DND-41 (cell line): ENCODE measurements around the gene CFAP299.
"Not testable (repeated sequence)": the region's sequence is repeated elsewhere in the genome, so short reads cannot be mapped to it uniquely, and the experiment has no call there.

Experiments
- ATAC-seq: fragments of 200-7000 bp; cut with Tn5 transposase; 3 replicates; pipeline ENCODE4 v1.9.1; 2021; ENCODE audit warnings: low read depth; ENCODE audit not compliant: insufficient read depth
- DNase-seq: peaks from one replicate; pipeline ENCODE4 v3.0.0-alpha.2; 2020
- H2AFZ ChIP-seq: 2 replicates; pipeline ENCODE4 v1.6.0; 2012; ENCODE audit warnings: low read depth, low read length
- H3K27ac ChIP-seq: 2 replicates; pipeline ENCODE4 v1.5.1; 2012; ENCODE audit warnings: low read length, inconsistent platforms
- H3K27me3 ChIP-seq: fragments of 200-600 bp; sonication (generic); 2 replicates; pipeline ENCODE4 v1.6.0; 2012; ENCODE audit warnings: low read length, mild to moderate bottlenecking, inconsistent platforms; ENCODE audit not compliant: insufficient read depth, poor library complexity
- H3K36me3 ChIP-seq: 2 replicates; pipeline ENCODE4 v1.5.1; 2012; ENCODE audit warnings: low read length, inconsistent platforms; ENCODE audit not compliant: insufficient read depth
- H3K4me1 ChIP-seq: 2 replicates; pipeline ENCODE4 v1.5.1; 2012; ENCODE audit warnings: mild to moderate bottlenecking, low read length; ENCODE audit not compliant: insufficient read depth
- H3K4me2 ChIP-seq: 2 replicates; pipeline ENCODE4 v1.6.0; 2012; ENCODE audit warnings: mild to moderate bottlenecking, moderate library complexity, low read length, inconsistent platforms; ENCODE audit not compliant: insufficient read depth
- H3K4me3 ChIP-seq, 2 experiments: fragments of 200-600 bp in 1 of 2; shearing (Covaris generic) in 1 of 2; 2 replicates each; pipeline ENCODE4 v1.5.1; 2012 to 2016; ENCODE audit warnings: inconsistent platforms in 2 of 2, low read length in 2 of 2, mild to moderate bottlenecking in 2 of 2, low read depth in 1 of 2, moderate library complexity in 1 of 2
- H3K79me2 ChIP-seq: 2 replicates; pipeline ENCODE4 v1.6.0; 2012; ENCODE audit warnings: low read length, inconsistent platforms; ENCODE audit not compliant: insufficient read depth
- H3K9ac ChIP-seq: 2 replicates; pipeline ENCODE4 v1.6.0; 2012; ENCODE audit warnings: low read depth, mild to moderate bottlenecking, inconsistent platforms, low read length, moderate library complexity
- H3K9me3 ChIP-seq: 2 replicates; pipeline ENCODE4 v1.5.1; 2012; ENCODE audit warnings: low read length, moderate library complexity, mild to moderate bottlenecking, inconsistent platforms; ENCODE audit not compliant: insufficient read depth, severe bottlenecking
- H4K20me1 ChIP-seq: 2 replicates; pipeline ENCODE4 v1.6.0; 2012; ENCODE audit warnings: low read length; ENCODE audit not compliant: insufficient read depth
- CTCF ChIP-seq: IDR thresholded peaks from 2 replicates; pipeline ENCODE4 v1.5.1; 2012; ENCODE audit warnings: borderline replicate concordance, low read length, moderate library complexity, mild to moderate bottlenecking; ENCODE audit not compliant: poor library complexity, severe bottlenecking; ENCODE audit errors: extremely low read depth
- EZH2 ChIP-seq: IDR thresholded peaks from 3 replicates; pipeline ENCODE4 v1.6.1; 2012; ENCODE audit warnings: borderline replicate concordance, low read depth, mild to moderate bottlenecking, moderate library complexity, low read length, inconsistent platforms; ENCODE audit not compliant: severe bottlenecking

CFAP299 gene

GRCh38 chr4:80438016-80438415 is 102.5 kb downstream of the CFAP299 start:
- Histone ChIP-seq H3K79me2 (no peaks in the 10 kb centered on the region), H3K27me3 (peaks cover 6% of the 10 kb centered on the region), H3K4me1 (peaks cover 2% of the 10 kb centered on the region; the same call in 1 of the 2 replicates), H3K4me2 (no peak overlapping the region), H3K9me3 (no peaks in the 10 kb centered on the region), H4K20me1 (no peaks in the 10 kb centered on the region), H3K36me3 (no peaks in the 10 kb centered on the region), H3K9ac (no peak overlapping the region), H2AFZ (no peak overlapping the region), H3K27ac (no peak overlapping the region), H3K4me3 (no peak overlapping the region)
- TF ChIP-seq EZH2 (no peak), CTCF (no peak)
- ATAC-seq (no peak), DNase-seq (no peak)

DNA sequence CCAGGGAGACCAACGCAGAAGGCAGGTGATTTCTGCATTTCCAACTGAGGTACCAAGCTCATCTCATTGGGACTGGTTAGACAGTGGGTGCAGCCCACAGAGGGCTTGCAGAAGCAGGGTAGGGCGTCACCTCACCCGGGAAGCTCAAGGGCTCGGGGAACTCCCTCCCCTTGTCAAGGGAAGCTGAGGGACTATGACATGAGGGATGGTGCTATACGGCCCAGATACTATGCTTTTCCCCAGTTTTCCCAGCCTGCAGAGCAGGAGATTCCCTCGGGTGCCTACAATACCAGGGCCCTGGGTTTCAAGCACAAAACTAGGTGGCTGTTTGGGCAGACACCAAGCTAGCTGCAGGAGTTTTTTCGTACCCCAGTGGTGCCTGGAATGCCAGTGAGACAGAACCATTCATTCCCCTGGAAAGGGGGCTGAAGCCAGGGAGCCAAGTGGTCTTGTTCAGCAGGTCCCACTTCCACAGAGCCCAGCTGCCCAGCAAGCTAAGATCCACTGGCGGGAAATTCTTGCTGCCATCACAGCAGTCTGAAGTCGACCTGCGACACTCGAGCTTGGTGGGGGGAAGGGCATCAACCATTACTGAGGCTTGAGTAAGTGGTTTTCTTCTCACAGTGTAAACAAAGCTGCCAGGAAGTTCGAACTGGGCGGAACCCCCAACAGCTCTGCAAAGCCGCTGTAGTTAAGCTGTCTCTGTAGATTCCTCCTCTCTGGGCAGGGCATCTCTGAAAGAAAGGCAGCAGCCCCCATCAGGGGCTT is 103.9 kb downstream of the CFAP299 start:
- H3K9me3 ChIP-seq, H3K4me1 ChIP-seq, H3K27ac ChIP-seq, H3K27me3 ChIP-seq, H3K9ac ChIP-seq, H2AFZ ChIP-seq, H3K79me2 ChIP-seq, H3K36me3 ChIP-seq, H3K4me2 ChIP-seq, H4K20me1 ChIP-seq, H3K4me3 ChIP-seq: not testable (repeated sequence)
- DNase-seq: peak; percentile 45
- peak; percentile 80 for ATAC-seq

DNA sequence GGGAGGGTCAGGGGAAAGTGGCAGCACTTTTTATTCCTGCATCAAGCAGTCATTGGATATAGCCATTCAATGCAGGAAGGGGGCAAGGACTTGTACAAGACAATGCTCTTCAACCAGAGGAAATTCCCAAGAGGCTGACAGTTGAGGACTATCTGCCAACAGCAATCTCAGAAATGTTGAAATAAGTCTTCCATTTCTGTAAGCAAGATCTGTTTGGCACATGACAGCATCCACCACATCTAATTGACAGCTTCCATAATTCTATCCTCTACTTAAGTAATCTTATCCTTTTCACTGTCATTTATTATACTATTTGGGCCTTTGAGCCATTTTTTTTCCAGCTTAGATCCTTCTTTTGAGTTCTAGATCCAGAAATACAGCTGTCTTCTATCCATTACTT is 110.7 kb downstream of the CFAP299 start:
- no peak for ATAC-seq
- no peak overlapping the region for H3K27ac ChIP-seq
- no peaks in the 10 kb centered on the region for H3K27me3 ChIP-seq
- no peaks in the 10 kb centered on the region for H3K36me3 ChIP-seq
- TF ChIP-seq EZH2 (no peak), CTCF (no peak)
- DNase-seq: no peak
- H3K9me3 ChIP-seq: no peaks in the 10 kb centered on the region
- H3K4me2 ChIP-seq: no peak overlapping the region
- H4K20me1 ChIP-seq: no peaks in the 10 kb centered on the region
- no peaks in the 10 kb centered on the region for H3K4me1 ChIP-seq
- no peak overlapping the region for H3K4me3 ChIP-seq
- no peak overlapping the region for H2AFZ ChIP-seq
- no peaks in the 10 kb centered on the region for H3K79me2 ChIP-seq
- H3K9ac ChIP-seq: no peak overlapping the region

GRCh38 chr4:80446664-80447063 is 111.1 kb downstream of the CFAP299 start:
- ATAC-seq (no peak), DNase-seq (no peak)
- no peak overlapping the region for H3K4me2 ChIP-seq
- H3K4me1 ChIP-seq: no peaks in the 10 kb centered on the region
- H3K79me2 ChIP-seq: no peaks in the 10 kb centered on the region
- H3K27me3 ChIP-seq: no peaks in the 10 kb centered on the region
- H3K4me3 ChIP-seq: no peak overlapping the region
- no peaks in the 10 kb centered on the region for H3K9me3 ChIP-seq
- no peak for TF ChIP-seq EZH2
- no peak for TF ChIP-seq CTCF
- no peak overlapping the region for H3K9ac ChIP-seq
- no peak overlapping the region for H2AFZ ChIP-seq
- no peak overlapping the region for H3K27ac ChIP-seq
- H4K20me1 ChIP-seq: no peaks in the 10 kb centered on the region
- no peaks in the 10 kb centered on the region for H3K36me3 ChIP-seq
